ENCODE results near the gene AKAP7. TPM values are rescaled to one million over a fixed set of nuclear protein-coding genes. Genes with fewer than 3 reads are reported as not detected.

Gene AKAP7
- total and polyA plus RNA-seq, 2 donors (not counting 1 experiment from before 2014, with no cell fraction given), result 6.3 to 10.8 TPM

DNA sequence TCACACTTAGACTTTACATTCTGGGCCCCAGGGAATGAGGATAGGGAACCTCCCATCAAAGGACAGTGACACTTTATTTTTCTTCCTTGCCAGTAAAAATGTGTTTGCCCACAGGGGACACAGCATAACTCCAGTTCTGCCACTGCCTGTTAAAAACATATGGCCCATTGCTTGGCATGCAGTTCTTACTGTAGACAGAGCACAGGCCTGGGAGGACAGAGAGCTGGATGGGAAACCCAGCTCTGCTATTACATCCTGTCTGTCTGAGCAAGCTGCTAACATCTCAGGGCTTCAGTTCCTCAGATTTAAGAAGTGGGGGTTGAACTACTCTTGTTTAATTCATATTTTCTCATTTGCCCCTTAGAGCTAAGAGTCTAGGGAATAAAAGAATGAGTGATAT lies 120.2 kb downstream of the AKAP7 start:
- DNase-seq (no peak), ATAC-seq (ENCODE audit: low read depth) (no peak)
- Histone ChIP-seq H3K27me3 (replicated peaks in 1 of 4; ENCODE audit: control extremely low read depth in 1 of 4, control insufficient read depth in 3 of 4, insufficient read depth in 4 of 4, low read length in 3 of 4) (no peaks in the 10 kb centered on the region), H3K27ac (ENCODE audit: low read length in 2 of 2) (no peak overlapping the region), H2AFZ (ENCODE audit: insufficient read depth, low read depth, low read length, poor library complexity, severe bottlenecking) (no peak overlapping the region), H3K4me1 (ENCODE audit: control insufficient read depth in 2 of 2, insufficient read depth in 2 of 2, low read length in 2 of 2) (peaks cover 2 to 11% of the 10 kb centered on the region in 2 donors), H3K9ac (ENCODE audit: low read length) (no peak overlapping the region), H3K4me3 (ENCODE audit: control extremely low read depth in 1 of 5, extremely low read depth in 1 of 5, insufficient read depth in 1 of 5, low read depth in 2 of 5, low read length in 4 of 5) (no peak overlapping the region), H3K4me2 (replicated peaks; ENCODE audit: low read depth, low read length, poor library complexity, severe bottlenecking) (no peak overlapping the region), H3K79me2 (ENCODE audit: control insufficient read depth, insufficient read depth, low read length) (no peaks in the 10 kb centered on the region), H3K36me3 (replicated peaks in 1 of 2; ENCODE audit: control extremely low read depth in 1 of 2, control insufficient read depth in 1 of 2, extremely low read depth in 1 of 2, insufficient read depth in 2 of 2, low read length in 1 of 2) (no peaks in the 10 kb centered on the region), H4K20me1 (ENCODE audit: control insufficient read depth, insufficient read depth, low read length, poor library complexity, severe bottlenecking) (no peaks in the 10 kb centered on the region), H3K9me3 (ENCODE audit: control extremely low read depth in 1 of 3, control insufficient read depth in 2 of 3, insufficient read depth in 1 of 3, low read length in 2 of 3) (no peaks in the 10 kb centered on the region)
- TF ChIP-seq, protein P1, sequence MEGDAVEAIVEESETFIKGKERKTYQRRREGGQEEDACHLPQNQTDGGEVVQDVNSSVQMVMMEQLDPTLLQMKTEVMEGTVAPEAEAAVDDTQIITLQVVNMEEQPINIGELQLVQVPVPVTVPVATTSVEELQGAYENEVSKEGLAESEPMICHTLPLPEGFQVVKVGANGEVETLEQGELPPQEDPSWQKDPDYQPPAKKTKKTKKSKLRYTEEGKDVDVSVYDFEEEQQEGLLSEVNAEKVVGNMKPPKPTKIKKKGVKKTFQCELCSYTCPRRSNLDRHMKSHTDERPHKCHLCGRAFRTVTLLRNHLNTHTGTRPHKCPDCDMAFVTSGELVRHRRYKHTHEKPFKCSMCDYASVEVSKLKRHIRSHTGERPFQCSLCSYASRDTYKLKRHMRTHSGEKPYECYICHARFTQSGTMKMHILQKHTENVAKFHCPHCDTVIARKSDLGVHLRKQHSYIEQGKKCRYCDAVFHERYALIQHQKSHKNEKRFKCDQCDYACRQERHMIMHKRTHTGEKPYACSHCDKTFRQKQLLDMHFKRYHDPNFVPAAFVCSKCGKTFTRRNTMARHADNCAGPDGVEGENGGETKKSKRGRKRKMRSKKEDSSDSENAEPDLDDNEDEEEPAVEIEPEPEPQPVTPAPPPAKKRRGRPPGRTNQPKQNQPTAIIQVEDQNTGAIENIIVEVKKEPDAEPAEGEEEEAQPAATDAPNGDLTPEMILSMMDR (IDR thresholded peaks at IDR 0.05), result no peak
- no peak for TF ChIP-seq EZH2 (IDR thresholded peaks at IDR 0.05; ENCODE audit: borderline replicate concordance, insufficient read depth, low read depth, low read length, poor library complexity, severe bottlenecking)
- H3K4me1 Mint-ChIP-seq, result peaks cover 8% of the 10 kb centered on the region
- peaks cover 2% of the 10 kb centered on the region for H3K9me3 Mint-ChIP-seq (ENCODE audit: insufficient read depth)
- ChIA-PET CTCF (no interaction called here), POLR2A (no interaction called here)
- intact Hi-C loops (cut with micrococcal nuclease), result no loop called here
- H3K4me3 Mint-ChIP-seq, result no peak overlapping the region
- no peaks in the 10 kb centered on the region for H3K27me3 Mint-ChIP-seq
- no peak overlapping the region for H3K27ac Mint-ChIP-seq

DNA sequence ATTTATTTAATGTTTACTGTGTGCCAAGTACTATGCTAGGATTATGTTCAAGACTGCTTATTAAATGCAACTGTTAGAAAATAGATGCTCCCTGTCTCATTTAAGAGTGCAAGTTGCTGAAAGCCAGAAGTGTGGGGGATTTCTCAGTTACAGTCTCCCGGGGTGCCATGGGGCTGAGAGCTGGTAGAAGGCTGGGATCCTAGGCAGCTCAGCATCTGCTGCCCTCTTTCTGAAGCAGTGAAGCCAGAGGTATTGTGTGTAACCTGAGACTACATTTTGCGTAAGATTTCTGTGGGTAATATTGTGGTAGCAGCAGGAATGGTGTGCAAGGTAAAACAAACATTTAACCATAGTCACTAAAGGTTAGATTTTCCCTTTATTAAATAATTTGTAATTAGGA lies 120.6 kb downstream of the AKAP7 start:
- Histone ChIP-seq H3K4me1 (ENCODE audit: control insufficient read depth in 2 of 2, insufficient read depth in 2 of 2, low read length in 2 of 2) (peaks cover 0 to 6% of the 10 kb centered on the region in 2 donors), H3K9ac (ENCODE audit: low read length) (no peak overlapping the region), H3K9me3 (ENCODE audit: control extremely low read depth in 1 of 3, control insufficient read depth in 2 of 3, insufficient read depth in 1 of 3, low read length in 2 of 3) (peaks cover 0 to 2% (median 0%) of the 10 kb centered on the region in 3 donors), H3K4me3 (ENCODE audit: control extremely low read depth in 1 of 5, extremely low read depth in 1 of 5, insufficient read depth in 1 of 5, low read depth in 2 of 5, low read length in 4 of 5) (no peak overlapping the region), H3K27me3 (replicated peaks in 1 of 4; ENCODE audit: control extremely low read depth in 1 of 4, control insufficient read depth in 3 of 4, insufficient read depth in 4 of 4, low read length in 3 of 4) (no peaks in the 10 kb centered on the region), H2AFZ (ENCODE audit: insufficient read depth, low read depth, low read length, poor library complexity, severe bottlenecking) (no peak overlapping the region), H3K36me3 (replicated peaks in 1 of 2; ENCODE audit: control extremely low read depth in 1 of 2, control insufficient read depth in 1 of 2, extremely low read depth in 1 of 2, insufficient read depth in 2 of 2, low read length in 1 of 2) (no peaks in the 10 kb centered on the region), H4K20me1 (ENCODE audit: control insufficient read depth, insufficient read depth, low read length, poor library complexity, severe bottlenecking) (no peaks in the 10 kb centered on the region), H3K4me2 (replicated peaks; ENCODE audit: low read depth, low read length, poor library complexity, severe bottlenecking) (no peak overlapping the region), H3K27ac (ENCODE audit: low read length in 2 of 2) (no peak overlapping the region), H3K79me2 (ENCODE audit: control insufficient read depth, insufficient read depth, low read length) (no peaks in the 10 kb centered on the region)
- Mint-ChIP-seq H3K4me3 (no peak overlapping the region), H3K9me3 (ENCODE audit: insufficient read depth) (peaks cover 2% of the 10 kb centered on the region), H3K27ac (no peak overlapping the region), H3K4me1 (peaks cover 4% of the 10 kb centered on the region), H3K27me3 (no peaks in the 10 kb centered on the region)
- POLR2A ChIA-PET, result no interaction called here
- ATAC-seq (ENCODE audit: low read depth) (no peak), DNase-seq (no peak)
- intact Hi-C loops (cut with micrococcal nuclease), result no loop called here
- TF ChIP-seq EZH2 (IDR thresholded peaks at IDR 0.05; ENCODE audit: borderline replicate concordance, insufficient read depth, low read depth, low read length, poor library complexity, severe bottlenecking), result no peak
- TF ChIP-seq, protein P1 (IDR thresholded peaks at IDR 0.05), result no peak
- WGBS (ENCODE audit: insufficient coverage), result 88% methylated on average over 1 of the region's 2 CpGs
- CTCF ChIA-PET, result no interaction called here

Measured in B cell (primary cell).